Stomach (tissue), 4 donors: Measurements from ENCODE around the gene CPNE9.

Experiments used
- POLR2A ChIP-seq, 4 donors: fragments of 450-650 bp; IDR thresholded peaks; one replicate each; pipeline ENCODE4 v1.6.1; 2016; ENCODE audit warnings: antibody characterized with exemption in 4 of 4, control low read depth in 2 of 4, mild to moderate bottlenecking in 1 of 4, moderate library complexity in 1 of 4
- TF ChIP-seq, protein P1 (sequence below), 7 experiments: fragments of 450-650 bp in 4 of 7; fragments of 200-600 bp in 3 of 7; sonication (generic) in 3 of 7; IDR thresholded peaks; one replicate each; pipeline ENCODE4 v1.5.1; 2016 to 2019; ENCODE audit warnings: antibody characterized with exemption in 7 of 7, control low read depth in 2 of 7, mild to moderate bottlenecking in 1 of 7

- TF ChIP-seq POLR2A (IDR thresholded peaks at IDR 0.05): no peak
- TF ChIP-seq, protein P1, sequence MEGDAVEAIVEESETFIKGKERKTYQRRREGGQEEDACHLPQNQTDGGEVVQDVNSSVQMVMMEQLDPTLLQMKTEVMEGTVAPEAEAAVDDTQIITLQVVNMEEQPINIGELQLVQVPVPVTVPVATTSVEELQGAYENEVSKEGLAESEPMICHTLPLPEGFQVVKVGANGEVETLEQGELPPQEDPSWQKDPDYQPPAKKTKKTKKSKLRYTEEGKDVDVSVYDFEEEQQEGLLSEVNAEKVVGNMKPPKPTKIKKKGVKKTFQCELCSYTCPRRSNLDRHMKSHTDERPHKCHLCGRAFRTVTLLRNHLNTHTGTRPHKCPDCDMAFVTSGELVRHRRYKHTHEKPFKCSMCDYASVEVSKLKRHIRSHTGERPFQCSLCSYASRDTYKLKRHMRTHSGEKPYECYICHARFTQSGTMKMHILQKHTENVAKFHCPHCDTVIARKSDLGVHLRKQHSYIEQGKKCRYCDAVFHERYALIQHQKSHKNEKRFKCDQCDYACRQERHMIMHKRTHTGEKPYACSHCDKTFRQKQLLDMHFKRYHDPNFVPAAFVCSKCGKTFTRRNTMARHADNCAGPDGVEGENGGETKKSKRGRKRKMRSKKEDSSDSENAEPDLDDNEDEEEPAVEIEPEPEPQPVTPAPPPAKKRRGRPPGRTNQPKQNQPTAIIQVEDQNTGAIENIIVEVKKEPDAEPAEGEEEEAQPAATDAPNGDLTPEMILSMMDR (IDR thresholded peaks at IDR 0.05): no peak
These were observed 38.9 kb downstream of the CPNE9 start for GRCh38 chr3:9742560-9742959.
